Stimulated activated CD4-positive, alpha-beta T cell treated with anti-CD3 and anti-CD28 coated beads, Interleukin-1b, Interleukin-23, amount 100 ng/mL, for 4 hours (primary cell): ENCODE measurements around the gene ABI3BP.

ENCODE experiments used
- DNase-seq, 2 donors: peaks; one replicate each; pipeline ENCODE4 v3.0.0-alpha.2; 2020; ENCODE audit warnings: low read depth in 2 of 2

Gene ABI3BP

GRCh38 chr3:100831629-100832028 is 161.6 kb downstream of the ABI3BP start:
- DNase-seq = no peak

- no peak for DNase-seq
Observed at GRCh38 chr3:100830931-100831330, 162.3 kb downstream of the ABI3BP start.

DNA sequence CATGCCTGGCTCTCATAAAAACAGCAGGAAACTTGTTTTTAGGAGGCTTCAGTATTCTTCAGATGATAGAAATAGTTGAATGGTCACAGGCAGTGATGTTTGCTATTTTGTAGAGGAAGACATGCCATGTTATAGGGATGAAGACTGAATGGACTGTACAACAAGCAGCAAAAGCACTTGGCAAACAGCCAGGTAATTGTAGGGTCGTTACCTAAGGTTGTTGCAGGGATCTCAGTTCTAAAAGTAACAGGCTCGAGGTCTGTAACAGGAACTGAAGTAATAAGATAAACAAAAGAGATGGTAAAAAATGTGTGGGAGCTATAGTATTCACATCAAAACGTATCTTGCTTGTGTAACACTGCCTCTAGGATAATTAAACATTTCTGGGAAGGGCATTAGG is 167.6 kb downstream of the ABI3BP start:
- no peak for DNase-seq

DNA sequence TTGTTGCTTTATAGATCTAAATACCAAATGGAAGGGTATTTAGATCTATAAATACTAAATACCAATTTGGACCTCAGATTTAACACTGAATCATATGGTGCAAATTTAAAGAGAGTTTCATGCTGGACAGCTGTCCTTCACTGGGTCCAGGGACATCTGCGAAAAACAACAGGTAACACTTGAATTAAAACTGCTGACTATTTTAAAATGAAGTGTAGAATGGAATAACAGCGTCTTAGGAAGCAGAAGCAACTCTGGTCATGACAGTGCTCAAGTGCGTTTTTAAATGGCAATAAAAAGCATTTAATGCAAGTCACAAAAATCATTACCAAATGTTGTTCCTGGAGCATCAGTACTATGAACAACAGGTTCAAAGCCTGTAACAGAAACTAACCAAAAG is 177.6 kb downstream of the ABI3BP start:
- DNase-seq = no peak

GRCh38 chr3:100813828-100814227 is 179.4 kb downstream of the ABI3BP start:
- no peak for DNase-seq

DNA sequence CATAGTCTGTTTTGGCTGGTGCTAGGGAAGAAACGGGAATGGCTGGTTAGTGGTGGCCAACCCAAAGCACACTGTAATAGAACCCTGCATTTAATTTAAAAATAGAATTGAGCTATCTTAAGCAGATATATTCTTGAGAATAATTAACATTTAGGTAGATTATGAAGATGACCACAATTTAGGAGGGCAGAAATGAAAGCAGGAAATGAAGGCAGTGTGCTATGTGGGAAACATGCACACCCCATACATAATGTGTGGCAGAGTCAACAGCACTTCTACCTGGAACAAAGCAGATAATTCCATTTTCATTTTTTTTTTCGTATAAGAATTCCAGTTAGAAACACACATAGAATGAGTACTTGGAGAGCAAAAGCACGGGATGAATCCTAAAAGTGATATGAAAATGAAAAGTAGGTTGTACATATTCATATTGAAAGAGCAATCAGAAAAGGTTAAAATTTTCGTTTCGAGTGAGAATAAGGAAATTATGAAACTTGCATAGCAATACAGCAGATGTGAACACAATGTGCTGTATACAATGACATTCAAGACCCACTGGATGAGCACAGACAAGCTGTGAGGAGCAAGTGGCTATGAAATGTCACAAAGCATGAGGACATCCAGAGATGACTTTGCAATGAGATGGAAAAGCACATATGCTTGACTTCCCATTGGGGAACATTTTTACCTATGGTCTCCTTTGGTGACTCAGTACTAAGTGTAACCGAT is 181.3 kb downstream of the ABI3BP start:
- no peak for DNase-seq

GRCh38 chr3:100810671-100811070 is 182.6 kb downstream of the ABI3BP start:
- DNase-seq = no peak

- no peak for DNase-seq
Observed at GRCh38 chr3:100804631-100805030, 188.6 kb downstream of the ABI3BP start.

DNA sequence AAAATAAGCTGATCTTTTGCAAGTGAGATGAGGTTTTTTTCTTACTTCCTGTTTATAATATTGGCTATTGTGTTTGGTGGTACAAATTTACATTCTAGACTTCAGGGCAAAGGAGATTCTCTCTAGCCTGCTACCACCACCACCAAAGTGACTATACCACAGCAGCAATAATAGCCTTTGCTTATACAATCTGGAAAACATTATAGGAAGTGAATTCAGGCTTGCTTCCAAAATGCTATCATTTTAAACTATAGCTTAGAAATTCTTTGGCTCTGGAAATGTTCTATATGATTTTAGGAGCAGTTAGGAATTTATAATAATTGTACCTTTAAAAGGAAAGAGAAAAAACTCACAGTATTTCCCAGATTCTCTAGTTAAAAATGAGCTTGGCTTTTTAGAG is 189.5 kb downstream of the ABI3BP start:
- no peak for DNase-seq

DNA sequence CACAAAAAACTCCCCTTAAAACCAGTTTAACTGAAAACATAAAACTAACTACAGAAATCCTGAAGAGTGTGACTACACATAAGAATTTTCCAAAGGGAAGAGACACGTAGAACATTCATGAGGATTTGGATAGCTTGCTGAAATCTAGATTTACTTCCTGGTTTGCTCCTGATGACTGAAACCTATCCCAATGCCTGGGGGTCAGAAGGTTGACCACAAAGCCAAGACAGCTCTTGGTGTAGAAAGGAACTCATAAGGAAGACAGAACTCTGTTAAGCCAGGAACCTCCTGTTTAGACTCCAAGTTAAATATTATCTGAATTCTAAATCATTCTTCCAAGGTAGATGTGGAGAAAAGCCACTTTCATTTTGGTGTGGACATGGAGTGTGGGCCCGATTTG is 191.1 kb downstream of the ABI3BP start:
- no peak for DNase-seq

DNA sequence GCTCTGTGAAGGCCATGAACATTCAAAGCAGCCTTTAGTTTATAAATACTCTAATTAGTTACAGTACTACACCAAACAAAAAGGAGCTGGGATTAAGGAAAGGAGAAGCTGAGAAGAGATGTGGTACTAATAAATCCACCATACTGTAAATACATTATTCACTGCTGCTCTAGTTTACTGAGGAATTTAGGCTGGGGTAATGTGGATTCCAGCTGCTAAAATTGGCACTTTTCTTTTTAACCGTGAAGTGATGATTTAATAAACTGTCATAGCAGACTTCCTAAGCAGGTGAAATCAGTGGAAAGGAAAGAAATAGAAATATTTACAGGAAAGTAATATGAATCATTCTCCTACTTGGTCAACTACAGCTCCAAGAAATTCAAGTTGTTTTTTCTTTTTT is 195.2 kb downstream of the ABI3BP start:
- DNase-seq = no peak

DNA sequence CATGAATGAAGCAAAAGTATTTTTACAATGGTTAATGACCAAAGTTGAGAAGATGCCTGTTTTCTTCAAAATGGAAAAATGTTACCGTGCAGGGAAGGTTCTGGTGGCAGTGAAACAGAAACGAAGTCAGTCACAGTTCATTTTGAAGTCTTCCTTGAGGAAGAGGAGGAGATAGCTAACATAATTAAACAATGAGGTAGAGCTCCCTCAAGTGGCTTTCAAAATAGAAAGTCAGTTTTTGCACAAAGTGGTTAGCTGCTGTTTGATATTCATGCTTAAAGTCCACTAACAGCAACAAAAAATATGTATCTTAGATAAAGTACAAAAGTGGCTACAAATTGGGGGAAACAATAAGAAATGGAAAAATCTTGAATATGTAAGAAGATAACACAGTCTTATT is 196.7 kb downstream of the ABI3BP start:
- no peak for DNase-seq

DNA sequence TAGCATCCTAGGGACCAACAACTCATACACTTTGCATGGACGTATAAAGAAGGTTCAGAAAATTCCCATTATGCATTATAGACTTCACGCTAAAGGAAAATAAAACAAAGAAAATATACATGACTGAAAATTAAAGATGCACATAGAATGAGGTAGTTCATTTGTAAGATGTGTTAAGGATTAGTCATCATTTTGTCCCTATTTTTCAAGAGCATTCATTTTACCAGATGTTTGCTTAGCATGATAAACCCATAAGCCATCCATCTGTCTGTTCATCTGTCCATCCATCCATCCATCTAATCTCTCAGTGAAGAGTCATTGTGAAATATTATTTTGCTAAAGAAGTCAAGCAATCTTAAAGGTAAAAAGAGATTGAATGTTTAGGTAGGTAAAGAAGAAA is 203.6 kb downstream of the ABI3BP start:
- no peak for DNase-seq

DNA sequence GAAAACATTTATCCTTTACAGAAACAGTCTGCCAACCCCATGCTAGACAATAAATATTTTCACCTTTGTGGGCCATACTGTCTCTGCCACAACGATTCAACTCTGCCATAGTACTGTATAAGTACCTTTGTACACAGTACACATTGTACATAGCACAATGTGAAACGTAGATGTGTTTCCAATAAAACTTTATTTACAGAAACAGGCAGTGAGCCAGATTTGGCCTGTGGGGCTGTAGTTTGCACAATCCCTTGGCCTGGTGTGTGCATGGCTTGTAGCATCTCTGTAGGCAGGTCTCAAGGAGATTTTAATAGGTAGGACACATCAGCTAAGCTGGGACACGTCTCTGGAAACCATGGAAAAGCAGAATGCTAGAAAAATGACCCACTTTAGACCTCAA is 209.6 kb downstream of the ABI3BP start:
- DNase-seq = no peak

DNA sequence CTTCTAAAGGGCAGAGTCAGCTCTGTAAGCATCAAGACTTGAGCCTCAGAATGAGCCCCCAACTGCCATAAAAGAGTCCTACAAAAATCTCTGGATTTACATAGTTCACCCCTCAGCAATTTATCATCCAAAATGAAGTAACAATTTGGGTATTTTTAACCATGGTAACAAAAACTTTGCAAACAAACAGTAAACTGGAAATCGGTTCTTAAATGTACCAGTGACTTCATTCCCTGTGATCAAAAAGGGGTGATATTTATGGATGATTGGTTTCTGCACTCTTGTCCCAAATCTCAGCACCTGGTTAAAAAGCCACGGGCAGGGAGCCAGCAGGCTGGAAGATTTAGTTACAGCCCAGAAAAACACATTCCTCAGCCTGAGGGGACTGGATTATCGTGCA is 210.3 kb downstream of the ABI3BP start:
- no peak for DNase-seq

DNA sequence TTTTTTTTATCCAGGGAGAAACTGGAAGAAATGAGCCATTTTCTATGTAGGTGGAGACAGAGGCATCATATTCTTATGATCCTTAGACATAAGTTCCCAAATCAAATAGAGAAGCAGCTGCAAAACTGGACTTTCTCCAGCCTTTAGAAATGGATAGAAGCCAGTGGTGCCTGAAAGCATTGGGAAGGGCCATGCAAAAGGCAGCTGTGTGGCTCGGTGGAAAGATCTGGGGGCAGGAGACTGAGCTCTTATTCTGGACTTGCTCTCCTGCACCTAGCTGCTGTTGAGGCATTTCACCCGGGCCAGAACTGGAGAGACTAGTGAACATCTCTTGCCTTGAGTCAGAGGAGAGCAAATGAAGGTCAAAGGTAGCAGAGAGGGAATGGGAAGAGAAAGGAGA is 210.9 kb downstream of the ABI3BP start:
- no peak for DNase-seq

GRCh38 chr3:100781301-100781700 is 211.9 kb downstream of the ABI3BP start:
- no peak for DNase-seq

DNA sequence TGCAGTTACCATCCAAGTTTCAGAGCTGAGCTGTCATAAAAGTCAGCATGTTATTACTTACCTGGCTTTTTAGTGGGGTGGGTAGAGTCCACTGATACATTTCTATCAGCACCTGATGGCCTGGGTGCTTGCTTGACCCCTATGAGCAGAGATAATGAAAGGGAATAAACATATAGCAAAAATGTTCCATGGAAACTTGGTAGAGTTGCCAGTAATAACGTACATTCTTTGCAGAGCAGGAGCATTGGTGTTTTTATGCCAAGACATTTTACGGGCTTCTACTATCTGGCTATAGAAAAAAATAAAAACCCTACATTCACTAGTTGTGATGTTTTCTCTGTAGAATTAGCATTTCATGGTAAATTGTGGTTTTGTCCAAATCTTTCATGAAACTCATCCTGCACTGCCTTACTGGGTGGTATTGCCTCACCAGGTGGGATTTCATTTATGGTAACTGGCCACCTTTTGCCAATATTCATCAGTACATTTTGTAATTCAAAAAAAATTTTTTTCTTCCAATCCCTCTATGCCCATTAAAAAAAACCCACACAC is 213.1 kb downstream of the ABI3BP start:
- no peak for DNase-seq

DNA sequence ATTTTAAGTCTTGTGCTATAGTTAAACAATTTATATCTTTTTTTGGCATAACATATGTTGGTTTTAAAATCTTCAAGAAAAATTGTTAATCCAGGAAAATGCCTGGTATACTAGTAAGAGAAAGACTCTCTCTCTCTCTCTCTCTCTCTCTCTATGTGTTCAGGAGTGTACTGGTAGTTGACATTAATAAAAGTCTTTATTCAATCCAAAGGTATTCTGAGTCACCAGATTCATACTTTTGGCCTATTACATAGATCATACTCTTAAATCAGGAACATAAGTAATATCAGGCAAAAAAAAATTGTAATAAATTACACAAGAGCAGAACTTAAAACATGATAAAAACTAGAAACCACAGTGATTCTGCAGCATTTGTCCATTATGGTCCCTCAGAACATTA is 213.7 kb downstream of the ABI3BP start:
- DNase-seq = no peak

GRCh38 chr3:100777271-100777670 is 215.9 kb downstream of the ABI3BP start:
- DNase-seq = no peak

DNA sequence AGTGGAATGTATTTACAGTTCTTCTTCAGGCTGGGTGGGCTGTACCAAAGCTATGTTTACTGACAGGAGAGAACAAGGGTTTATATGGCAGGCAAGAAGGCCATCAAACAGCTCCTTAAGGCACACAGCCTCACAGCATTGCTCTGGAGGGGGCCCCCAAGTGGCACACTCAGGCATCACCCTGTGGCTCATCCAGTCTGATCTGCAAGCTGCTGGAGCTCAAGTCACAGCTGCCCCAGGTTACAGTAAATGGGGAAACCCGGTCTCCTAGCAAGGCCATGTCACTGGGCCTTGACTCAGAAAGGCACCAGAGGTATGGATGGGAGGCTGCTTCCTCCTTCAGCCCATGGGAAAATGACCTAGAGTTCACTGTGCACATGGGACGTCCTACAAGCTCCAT is 216.5 kb downstream of the ABI3BP start:
- DNase-seq = no peak

DNA sequence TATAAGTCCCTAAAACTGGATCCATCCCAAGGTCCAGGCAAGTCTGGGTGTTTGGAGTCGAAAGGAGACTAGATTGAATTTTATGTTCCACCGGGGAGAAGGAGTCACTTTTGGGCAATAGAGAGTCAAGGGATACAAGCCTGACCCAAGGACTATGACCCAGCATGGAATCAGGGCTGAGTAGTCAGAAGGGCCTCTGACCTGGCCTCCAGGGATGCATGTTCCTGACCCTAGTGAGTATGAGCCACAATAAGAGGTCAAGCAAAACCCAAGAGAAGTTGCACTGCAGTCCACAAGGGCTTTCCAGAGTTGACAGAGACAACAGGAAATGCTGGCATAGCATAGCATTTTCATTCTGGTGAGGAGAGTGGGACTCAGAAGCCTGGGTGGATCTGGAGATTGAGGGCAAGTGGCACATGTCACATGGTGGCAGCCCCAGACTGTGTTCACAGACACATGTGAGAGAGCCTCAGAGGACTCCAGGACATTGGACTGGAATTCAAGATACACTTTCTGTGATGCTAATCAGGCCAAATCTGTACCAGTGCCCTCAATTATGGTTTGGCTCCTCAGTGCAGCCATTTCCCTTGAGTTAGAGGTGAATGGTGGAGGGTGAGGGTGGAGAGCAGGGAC is 217.0 kb downstream of the ABI3BP start:
- no peak for DNase-seq

DNA sequence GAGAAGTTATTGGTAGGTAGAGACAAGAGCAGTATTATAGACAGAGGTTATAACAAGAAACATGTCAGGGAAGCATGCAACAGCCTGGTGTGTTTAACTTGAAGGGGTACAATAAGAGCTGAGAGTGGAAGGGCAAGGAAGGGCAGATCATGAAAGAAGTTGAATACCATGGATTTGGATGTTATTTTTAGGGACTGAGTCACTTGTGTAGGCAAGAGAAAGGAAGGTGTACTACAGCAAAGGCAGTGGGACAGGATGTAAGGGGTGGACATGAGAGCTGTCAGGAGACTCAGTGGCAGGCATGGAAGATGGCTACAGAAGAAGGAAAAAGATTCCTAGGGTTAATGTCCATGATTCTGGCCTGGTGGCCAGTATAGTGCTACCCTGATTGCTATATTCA is 217.6 kb downstream of the ABI3BP start:
- DNase-seq = no peak

DNA sequence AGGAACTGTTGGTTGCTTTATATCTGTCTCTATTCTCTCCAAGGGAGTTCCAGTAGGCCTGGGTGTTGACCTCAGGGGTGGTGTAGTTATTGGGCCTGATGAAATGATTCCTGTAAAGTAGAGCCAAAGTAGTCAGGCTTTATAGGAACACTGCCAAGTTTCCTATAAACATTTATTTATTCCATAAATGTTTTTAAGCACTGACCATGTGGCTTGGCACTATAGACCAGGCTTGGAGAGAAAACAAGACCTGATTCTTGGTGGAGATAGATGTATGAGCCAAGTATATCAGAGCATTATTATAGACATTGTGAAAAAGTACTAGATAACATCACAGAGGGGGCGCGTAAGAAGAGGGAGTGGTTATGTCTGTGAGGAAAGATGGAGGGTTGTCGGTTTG is 218.0 kb downstream of the ABI3BP start:
- DNase-seq = no peak
